HepG2 (cell line): ENCODE measurements around the gene OVCA2. TPM values are rescaled to one million over a fixed set of nuclear protein-coding genes. Genes with fewer than 3 reads are reported as not detected.
A peak's percentile ranks its signal among the peaks of the same experiment; 100 is the strongest.

Source experiments
- AGO2 ChIP-seq: fragments of 200-400 bp; formaldehyde crosslinking; optimal IDR thresholded peaks from 2 replicates; pipeline ENCODE3; 2017; ENCODE audit warnings: mild to moderate bottlenecking, low read depth, low read length, moderate library complexity
- ASH2L ChIP-seq: fragments of 300-600, 200-600 bp; sonication (generic); IDR thresholded peaks from 2 replicates; pipeline ENCODE4 v1.7.0; 2017; ENCODE audit warnings: low read depth, mild to moderate bottlenecking, moderate library complexity, mixed read lengths, low read length; ENCODE audit not compliant: insufficient read length
- BHLHE40 ChIP-seq: IDR thresholded peaks from 2 replicates; pipeline ENCODE4 v1.6.1; 2011; ENCODE audit warnings: low read length, improper control_type of control experiment
- CBFB ChIP-seq: sonication (generic); formaldehyde crosslinking; IDR thresholded peaks from 2 replicates; pipeline ENCODE4 v1.4.0; 2020; ENCODE audit warnings: missing genetic modification reagents
- CERS6 ChIP-seq: sonication (generic); formaldehyde crosslinking; IDR thresholded peaks from 2 replicates; pipeline ENCODE4 v1.5.0; 2020; ENCODE audit warnings: missing genetic modification reagents
- CTCF ChIP-seq: sonication (generic); formaldehyde crosslinking; IDR thresholded peaks from 2 replicates; pipeline ENCODE4 v1.5.0; 2020; ENCODE audit warnings: mild to moderate bottlenecking, missing genetic modification reagents, moderate library complexity
- GTF3A ChIP-seq: sonication (generic); formaldehyde crosslinking; conservative IDR thresholded peaks from 2 replicates; pipeline ENCODE4 v1.4.0; 2020; ENCODE audit warnings: mild to moderate bottlenecking, missing genetic modification reagents
- ISL2 ChIP-seq: sonication (generic); formaldehyde crosslinking; IDR thresholded peaks from 2 replicates; pipeline ENCODE4 v1.5.0; 2020; ENCODE audit warnings: missing genetic modification reagents
- KDM3A ChIP-seq: IDR thresholded peaks from 2 replicates; pipeline ENCODE4 v1.6.1; 2018; ENCODE audit warnings: low read depth, missing compliant biosample characterization
- STAG1 ChIP-seq: sonication (generic); formaldehyde crosslinking; IDR thresholded peaks from 2 replicates; pipeline ENCODE4 v1.4.0; 2020; ENCODE audit warnings: missing genetic modification reagents
- UBTF ChIP-seq: sonication (generic); formaldehyde crosslinking; IDR thresholded peaks from 2 replicates; pipeline ENCODE4 v1.4.0; 2020; ENCODE audit warnings: mild to moderate bottlenecking, missing genetic modification reagents
- ZFP41 ChIP-seq: sonication (generic); formaldehyde crosslinking; IDR thresholded peaks from 2 replicates; pipeline ENCODE4 v1.4.0; 2020; ENCODE audit warnings: mild to moderate bottlenecking, missing genetic modification reagents, borderline replicate concordance
- ZFX ChIP-seq: sonication (generic); formaldehyde crosslinking; IDR thresholded peaks from 2 replicates; pipeline ENCODE4 v1.4.0; 2020; ENCODE audit warnings: mild to moderate bottlenecking, low read depth, missing genetic modification reagents, moderate library complexity
- ZFYVE20 ChIP-seq: sonication (generic); formaldehyde crosslinking; IDR thresholded peaks from 2 replicates; pipeline ENCODE4 v1.8.0; 2023; ENCODE audit warnings: low read depth, mild to moderate bottlenecking, moderate library complexity, missing genetic modification reagents, borderline replicate concordance
- ZNF207 ChIP-seq: fragments of 450-650 bp; IDR thresholded peaks from 2 replicates; pipeline ENCODE4 v1.6.1; 2016; ENCODE audit warnings: antibody characterized with exemption, borderline replicate concordance
- ZNF281 ChIP-seq: sonication (generic); formaldehyde crosslinking; IDR thresholded peaks from 2 replicates; pipeline ENCODE4 v1.4.0; 2020; ENCODE audit warnings: missing genetic modification reagents, borderline replicate concordance
- ZNF510 ChIP-seq: sonication (generic); formaldehyde crosslinking; IDR thresholded peaks from 2 replicates; pipeline ENCODE4 v1.4.0; 2020; ENCODE audit warnings: low read depth, mild to moderate bottlenecking, missing genetic modification reagents
- ZNF691 ChIP-seq: sonication (generic); formaldehyde crosslinking; IDR thresholded peaks from 2 replicates; pipeline ENCODE4 v1.4.0; 2020; ENCODE audit warnings: missing genetic modification reagents, low read depth, mild to moderate bottlenecking, borderline replicate concordance
- ZNF777 ChIP-seq: sonication (generic); formaldehyde crosslinking; IDR thresholded peaks from 2 replicates; pipeline ENCODE4 v1.4.0; 2020; ENCODE audit warnings: missing genetic modification reagents
- polyA plus RNA-seq, 8 experiments: library from polyadenylated mRNA; depleted of rRNA in 3 of 8; stranded (reverse) in 7 of 8; unstranded in 1 of 8; fragments of >200 nt; fragmentation: Illumina TruSeq in 4 of 8; extraction: Trizol in 4 of 8; gene quantifications; 2 replicates each; pipeline versions ENCODE4 v1.2.1 to v1.2.3, GENCODE V29; 2011 to 2016; ENCODE audit warnings: low read depth in 4 of 8, missing spikeins in 1 of 8, mixed read lengths in 1 of 8; ENCODE audit not compliant: insufficient read depth in 1 of 8
- total RNA-seq, 5 experiments: library from RNA; depleted of rRNA; stranded (reverse); fragments of >200 nt; fragmentation: Illumina TruSeq; extraction: Trizol; gene quantifications; 2 replicates each; pipeline ENCODE4 v1.2.3, GENCODE V29; 2016; ENCODE audit warnings: low read depth in 1 of 5

Gene OVCA2
- total and polyA plus RNA-seq, 2 of the 13 experiments (the other 11 are each of a cell fraction or from before 2014, with no cell fraction given): 23.7 to 28.2 TPM

GRCh38 chr17:2042390-2042847, 597 bp downstream of the OVCA2 start (continued):
- peak; percentile 44; the same call in 1 of the 2 replicates for TF ChIP-seq ZNF691 (CRISPR knock-in tag)
- TF ChIP-seq ASH2L: peak; percentile 16
- 0 out of 2 replicates have a peak, but pooled peaks have one; percentile 26 for TF ChIP-seq CTCF (CRISPR knock-in tag)
- no peak for TF ChIP-seq BHLHE40
- TF ChIP-seq STAG1 (CRISPR knock-in tag): peak; percentile 40
- TF ChIP-seq ZFX (CRISPR knock-in tag): peak; percentile 49; the same call in 1 of the 2 replicates
- TF ChIP-seq ZNF510: 0 out of 2 replicates have a peak, but pooled peaks have one; percentile 11
- peak; percentile 39 for TF ChIP-seq UBTF (CRISPR knock-in tag)
- TF ChIP-seq ZNF777 (CRISPR knock-in tag): no peak; the same call in 1 of the 2 replicates
- no peak for TF ChIP-seq AGO2
- no peak for TF ChIP-seq CBFB (CRISPR knock-in tag)
- TF ChIP-seq ZNF207: 0 out of 2 replicates have a peak, but pooled peaks have one; percentile 43
- no peak for TF ChIP-seq ZNF281 (CRISPR knock-in tag)
- no peak for TF ChIP-seq ISL2 (CRISPR knock-in tag)
- no peak for TF ChIP-seq KDM3A (CRISPR knock-in tag)
- TF ChIP-seq GTF3A: 0 out of 2 replicates have a peak, but pooled peaks have one; percentile 10
- no peak for TF ChIP-seq ZFP41 (CRISPR knock-in tag)
- no peak for TF ChIP-seq CERS6 (CRISPR knock-in tag)
- TF ChIP-seq ZFYVE20 (CRISPR knock-in tag): no peak
